NCI-H2029 treated with DMSO at 0.1 percent for 48 hours (cell line): ENCODE measurements around the gene SEMA3B.
"Not testable (repeated sequence)": the region's sequence is repeated elsewhere in the genome, so short reads cannot be mapped to it uniquely, and the experiment has no call there.

Experiments used
- DNase-seq: peaks from one replicate; lab custom pipeline; 2025; lab: John Stamatoyannopoulos, UW

The SEMA3B gene

DNA sequence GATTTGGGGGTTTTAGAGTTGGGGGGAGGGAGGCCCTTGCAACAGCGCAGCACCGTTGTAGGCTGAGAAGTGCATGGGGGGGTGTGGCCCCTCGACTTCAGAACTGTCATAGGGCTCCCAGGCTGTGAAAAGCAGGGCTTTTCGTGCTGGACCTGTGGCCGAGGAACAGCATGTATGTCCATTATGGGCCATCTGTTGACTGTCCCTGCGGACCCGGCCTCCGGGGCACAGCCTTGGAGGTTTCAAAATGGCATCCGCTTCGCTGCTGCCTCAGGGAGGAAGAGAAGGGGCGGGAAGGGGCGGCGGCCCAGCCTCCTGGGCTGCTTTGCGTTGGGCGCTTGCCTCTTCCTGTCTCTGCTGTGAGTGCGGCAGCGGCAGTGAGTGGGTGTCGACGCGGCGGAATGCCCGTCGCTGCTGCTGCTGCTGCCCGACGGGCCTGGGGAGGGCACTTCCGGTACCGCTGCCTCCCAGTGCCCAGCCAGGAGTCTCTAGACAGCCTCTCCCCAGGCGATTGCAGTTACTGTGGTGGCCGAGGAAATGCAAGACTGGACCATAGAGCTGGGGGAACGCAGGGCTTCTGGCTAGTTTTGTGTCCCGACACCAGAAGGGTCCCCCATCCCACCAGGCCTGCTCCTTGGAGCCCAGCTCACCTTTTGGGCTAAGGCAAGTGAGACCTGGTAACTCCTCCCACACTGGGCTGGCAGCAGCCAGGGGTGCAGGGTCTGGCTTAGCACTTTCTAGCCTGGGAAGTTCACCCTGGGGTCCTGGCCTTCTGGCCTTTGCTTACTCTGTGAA is 31.0 kb upstream of the SEMA3B start:
- DNase-seq, result no peak

DNA sequence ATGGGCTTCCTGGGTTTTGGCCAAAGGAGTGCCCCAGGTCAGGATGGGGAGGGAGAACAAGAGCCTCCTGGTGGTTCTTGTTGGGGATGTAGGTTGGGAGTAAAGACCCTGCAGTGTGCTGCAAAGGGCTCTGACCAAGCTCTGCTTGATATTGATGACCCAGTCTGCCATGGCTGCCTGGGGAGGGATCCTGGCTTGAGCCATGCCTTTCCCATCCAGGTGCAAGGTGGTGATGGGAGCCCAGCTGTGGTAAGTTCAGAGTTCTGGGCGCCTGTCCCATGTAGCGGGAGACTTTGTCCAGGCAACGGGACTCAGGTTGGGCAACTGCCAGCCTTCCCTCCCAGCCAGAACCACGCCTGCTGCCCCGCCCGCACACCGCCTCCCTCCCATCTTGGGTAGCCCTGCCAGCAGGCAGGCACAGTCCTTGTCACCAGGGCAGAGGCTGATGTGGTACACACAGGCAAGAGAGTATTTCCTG is 30.4 kb upstream of the SEMA3B start:
- no peak for DNase-seq

DNA sequence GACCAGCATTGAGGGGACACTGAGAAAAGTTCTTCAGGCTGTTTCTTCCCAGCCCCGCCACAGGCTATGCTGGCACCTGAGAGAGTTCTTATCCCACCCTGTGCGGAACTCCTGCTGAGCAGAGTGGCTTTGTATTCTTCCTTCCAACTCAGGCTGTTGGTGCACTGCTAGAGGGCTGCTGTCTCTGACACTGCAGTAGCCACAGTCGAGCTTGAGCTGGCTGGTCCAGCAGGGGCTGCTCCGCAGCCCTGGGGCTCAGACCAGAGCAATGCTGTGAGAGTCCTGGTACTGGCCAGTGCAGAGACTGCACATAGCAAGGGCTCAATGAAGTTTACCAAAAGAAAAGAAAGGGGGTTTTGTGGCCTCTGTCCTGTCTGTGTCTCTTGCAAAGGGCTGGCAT is 29.3 kb upstream of the SEMA3B start:
- no peak for DNase-seq

DNA sequence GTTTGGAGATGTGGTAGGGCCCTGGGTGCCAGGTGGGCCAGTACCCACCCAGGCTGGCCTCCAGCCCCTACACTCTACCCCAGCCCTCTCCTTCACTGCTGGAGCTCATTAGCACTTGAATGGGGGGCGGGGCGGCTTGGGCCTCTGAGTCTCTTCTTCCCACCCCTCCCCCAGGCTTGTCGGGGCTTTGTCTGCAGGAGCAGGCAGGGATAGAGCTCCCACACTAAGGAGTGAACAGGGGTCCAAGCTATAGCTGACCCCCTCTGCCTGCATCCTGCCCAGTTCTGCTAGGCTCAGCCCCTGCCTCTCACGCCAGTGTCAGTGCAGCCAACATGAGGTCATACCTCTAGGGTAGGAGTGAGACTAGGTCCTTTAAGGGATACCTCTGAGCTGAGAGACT is 27.8 kb upstream of the SEMA3B start:
- DNase-seq, result no peak

DNA sequence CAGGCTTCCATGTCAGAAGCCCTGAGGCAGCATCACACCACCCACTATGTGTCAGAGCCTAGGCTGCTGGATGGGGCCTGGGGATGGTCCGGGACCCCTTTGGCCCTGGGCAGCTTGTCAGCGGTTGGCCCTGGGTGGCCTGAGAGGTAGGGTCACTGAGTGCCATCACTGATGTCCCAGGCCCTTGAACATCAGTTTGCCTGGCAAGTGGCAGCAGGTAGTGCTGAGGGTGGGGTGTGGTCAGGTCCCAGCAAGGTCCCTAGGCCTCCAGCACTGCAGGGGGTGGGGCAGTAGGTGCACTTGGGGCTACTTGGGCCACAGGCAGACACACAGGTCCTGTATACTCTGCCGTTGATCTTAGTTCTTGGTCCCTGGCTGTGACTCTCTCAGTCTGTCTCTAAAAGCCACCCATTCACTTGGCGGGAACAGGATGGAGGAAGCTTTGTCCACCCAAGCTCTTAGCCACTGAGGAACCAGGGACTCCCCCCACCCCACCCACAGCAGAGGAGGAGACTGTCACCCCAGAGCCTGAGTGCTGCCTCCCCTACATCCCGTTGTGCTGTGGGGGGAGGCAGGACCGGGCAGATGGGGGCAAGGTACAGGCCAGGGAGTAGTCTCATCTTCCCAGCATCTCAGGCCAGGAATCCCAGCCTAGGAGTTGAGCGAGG is 27.1 kb upstream of the SEMA3B start:
- DNase-seq, result no peak

DNA sequence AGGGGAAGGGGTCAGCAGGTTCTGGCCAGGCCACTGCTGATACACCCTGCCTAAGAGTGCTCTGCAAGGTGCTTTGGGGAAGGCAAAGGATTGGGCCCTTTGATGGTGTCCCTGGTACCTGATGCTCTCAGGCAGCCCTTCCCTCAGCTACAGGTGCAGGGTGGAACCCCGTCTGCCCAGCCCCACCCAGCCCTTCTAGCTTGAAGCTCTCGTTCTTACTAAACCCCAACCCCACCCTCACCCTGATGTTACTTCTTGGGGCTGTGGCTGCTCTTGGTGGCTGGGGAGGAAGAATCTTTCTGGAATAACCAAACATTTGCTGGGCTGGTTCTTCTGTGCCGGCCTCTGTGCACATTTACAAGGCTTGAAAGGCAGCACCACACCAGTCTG is 26.6 kb upstream of the SEMA3B start:
- DNase-seq, result no peak

DNA sequence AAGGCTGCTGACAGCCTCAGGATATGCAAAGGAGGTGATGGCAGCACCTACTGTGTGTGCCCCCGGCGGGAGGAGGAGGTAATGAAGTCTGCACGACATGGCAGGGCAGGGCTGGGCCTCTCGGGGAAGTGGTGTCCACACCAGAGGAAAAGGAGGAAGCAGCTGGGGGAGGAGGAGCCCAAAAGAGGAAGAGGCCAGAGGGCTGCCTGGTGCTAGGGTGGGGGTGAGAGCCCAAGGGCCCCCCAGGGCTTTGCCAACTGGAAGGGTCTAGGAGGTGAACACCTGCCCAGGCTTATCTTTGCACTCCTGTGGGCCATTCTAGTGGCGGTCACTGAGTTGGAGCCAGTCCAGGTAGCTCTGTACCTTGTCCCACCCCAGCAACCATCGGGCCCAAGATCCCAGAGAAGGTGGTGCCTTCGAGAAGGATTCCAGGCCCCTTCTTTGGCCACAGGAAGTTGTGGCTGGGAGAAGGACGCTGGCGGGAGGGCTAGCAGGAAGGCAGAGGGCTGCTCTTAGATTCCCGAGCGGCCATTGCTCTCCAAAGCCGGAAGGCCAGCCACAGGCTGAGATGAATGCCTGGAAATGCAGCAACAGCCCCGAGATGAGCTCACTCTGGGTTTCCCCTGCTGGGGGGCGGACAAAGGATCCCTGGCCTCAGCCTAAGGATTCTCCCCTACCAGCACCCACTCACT is 25.9 kb upstream of the SEMA3B start:
- DNase-seq, result no peak

DNA sequence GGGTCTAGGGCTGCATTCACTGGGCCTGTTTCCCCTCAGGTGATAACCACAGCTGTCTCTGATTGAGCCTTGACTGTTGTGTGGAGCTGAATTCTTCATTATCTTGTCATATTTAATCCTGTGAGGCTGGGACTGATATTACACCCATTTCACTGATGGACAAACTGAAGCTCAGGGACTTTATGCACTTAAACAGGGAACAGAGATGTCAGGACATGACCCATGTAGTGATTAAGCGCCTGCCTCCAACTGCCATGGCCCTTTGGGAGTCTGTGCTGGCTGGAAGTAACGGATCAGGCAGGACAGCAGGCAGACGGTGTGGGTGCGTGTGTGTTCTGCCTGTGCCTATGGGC is 25.4 kb upstream of the SEMA3B start:
- no peak for DNase-seq

DNA sequence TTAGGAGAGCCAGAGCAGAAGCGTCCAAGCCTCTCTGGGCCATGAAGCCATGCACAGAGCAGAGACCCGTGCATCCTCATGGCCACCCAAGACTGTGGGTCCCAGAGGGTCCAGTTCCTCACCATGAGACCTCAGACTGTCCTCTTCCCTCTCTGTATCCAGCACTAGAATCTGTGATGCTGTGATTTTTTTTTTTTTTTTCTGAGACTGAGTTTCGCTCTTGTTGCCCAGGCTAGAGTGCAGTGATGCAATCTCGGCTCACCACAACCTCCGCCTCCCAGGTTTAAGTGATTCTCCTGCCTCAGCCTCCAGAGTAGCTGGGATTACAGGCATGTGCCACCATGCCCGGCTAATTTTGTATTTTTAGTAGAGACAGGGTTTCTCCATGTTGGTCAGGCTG is 24.1 kb upstream of the SEMA3B start:
- not testable (repeated sequence) for DNase-seq

DNA sequence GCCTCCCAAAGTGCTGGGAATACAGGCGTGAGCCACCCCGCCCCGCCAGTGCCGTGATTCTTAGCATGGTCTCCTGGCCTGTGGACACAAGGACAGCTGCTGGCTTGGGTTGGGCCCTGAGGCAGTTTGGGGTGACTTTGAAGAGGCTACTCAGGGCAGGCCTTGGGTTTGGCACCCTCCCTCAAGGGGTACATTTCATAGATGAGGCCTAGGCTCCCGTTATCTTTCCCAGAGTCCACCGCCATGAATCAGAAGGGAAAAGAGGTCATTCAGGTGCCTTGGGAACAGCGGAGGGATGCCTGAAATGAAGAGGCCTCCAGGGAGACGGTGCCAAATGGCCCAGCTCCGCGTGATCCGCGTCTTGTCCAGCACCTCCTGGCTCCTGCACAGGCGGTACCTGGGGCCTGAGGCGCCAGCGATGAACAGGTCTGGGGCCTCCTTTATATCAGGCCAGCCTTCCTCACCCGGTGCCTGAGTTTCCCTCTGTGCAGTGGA is 23.6 kb upstream of the SEMA3B start:
- DNase-seq, result no peak

DNA sequence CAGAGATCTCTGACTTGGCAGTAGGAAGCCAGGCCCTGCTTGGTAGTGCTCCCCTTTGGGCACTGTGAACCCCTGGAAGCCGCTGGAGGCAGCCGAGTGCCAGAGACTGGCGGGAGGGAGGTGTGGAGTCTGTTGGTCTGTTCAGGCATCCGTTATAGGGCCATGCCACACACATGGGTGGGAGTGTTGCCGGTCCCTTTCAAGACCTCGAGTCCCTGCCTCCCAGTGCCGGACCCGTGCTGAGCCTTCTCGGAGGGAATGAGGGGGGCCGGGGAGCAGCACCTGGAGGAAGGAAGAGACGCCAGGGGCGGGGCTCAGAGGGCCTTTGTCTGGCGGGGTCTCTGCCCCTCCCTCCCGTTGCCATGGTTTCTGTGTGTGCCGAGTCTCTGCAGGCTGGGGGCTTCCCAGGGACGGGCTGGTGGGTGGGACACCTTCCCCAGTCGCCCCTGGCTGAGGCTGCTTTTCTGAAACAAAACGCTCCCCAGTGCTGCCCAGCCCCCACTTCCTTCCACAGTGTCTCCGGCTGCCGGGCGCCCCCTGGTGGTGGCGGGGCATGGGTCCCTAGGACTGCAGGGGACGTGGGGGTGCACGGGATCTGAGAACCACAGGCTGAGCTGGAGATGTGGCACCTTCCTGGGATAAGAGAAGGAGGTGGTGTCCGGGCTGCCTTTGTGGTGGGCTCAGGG is 23.0 kb upstream of the SEMA3B start:
- no peak for DNase-seq

DNA sequence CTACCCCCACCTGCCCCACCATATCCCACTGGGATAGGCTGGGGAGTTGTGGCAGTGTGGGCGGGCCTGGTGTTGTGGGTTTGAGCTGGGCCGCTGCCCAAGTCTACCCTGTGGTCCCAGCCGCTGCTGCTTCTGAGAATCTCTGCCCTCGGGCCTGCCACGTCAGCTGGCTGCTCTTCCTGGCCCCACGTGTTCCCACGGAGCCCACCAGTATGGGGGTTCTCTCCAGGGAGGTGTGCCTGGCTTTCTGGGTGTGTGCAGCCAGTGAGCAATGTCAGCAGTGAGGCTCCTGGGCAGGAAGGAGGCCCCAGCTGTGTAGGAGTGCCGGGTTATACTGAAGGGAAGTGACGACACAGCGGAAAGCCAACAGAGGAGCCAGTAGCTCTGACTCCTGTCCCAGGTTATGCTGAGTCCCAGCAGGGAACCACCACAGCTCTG is 22.4 kb upstream of the SEMA3B start:
- no peak for DNase-seq

DNA sequence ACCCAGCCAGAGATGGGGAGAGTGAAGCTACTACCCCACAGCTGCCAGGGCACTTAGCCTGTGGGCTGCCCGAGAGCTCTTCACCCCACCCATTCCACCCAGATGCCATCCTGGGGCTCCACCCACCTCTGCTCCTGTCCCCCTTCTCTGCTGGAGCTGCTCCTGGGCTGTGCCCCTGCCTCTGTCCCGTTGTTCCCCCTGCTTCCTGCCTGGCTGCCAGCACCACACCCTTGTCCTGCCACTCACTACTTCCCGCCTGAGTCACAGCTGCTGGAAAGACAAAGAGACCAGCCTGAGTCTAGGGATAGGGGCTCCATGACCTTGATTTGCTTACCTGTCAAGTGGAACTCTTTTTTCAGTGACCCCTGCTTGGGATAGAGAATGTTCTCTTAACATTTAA is 20.6 kb upstream of the SEMA3B start:
- no peak for DNase-seq

DNA sequence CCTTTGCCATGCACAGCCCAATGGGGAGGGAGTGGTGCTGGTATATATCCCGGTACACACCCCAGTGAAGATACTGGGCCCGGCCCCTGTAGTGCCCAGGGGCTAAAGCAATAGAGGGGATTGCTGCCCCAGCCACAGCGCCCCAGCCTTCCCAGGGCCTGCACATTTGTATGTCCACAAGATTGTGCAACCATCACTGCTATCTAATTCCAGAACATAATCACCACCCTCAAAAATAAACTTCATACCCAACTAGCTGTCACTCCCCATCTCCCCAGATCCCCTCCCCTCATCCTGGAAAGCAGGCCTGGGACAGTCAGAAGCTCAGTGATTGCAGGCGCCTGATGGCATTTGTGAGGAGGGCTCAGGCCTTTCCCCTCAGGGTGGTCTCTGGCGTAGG is 19.5 kb upstream of the SEMA3B start:
- DNase-seq, result no peak

DNA sequence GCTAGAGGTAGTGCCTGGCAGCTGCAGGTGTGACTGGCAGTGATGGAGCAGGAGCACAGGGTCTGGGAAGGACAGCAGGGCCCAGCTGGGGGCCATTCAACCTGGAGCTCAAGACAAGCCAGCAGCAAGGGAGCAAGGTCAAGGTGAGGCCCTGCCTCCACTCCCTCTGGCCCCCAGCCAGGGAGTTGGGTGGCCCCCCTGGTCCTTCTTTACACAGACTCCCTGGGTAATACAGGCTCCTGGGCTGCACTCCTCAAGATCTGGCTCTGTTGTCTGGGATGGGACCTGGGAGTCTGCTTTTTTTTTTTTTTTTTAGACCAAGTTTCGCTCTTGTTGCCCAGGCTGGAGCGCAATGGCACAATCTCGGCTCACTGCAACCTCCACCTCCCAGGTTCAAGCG is 18.4 kb upstream of the SEMA3B start:
- DNase-seq, result no peak

DNA sequence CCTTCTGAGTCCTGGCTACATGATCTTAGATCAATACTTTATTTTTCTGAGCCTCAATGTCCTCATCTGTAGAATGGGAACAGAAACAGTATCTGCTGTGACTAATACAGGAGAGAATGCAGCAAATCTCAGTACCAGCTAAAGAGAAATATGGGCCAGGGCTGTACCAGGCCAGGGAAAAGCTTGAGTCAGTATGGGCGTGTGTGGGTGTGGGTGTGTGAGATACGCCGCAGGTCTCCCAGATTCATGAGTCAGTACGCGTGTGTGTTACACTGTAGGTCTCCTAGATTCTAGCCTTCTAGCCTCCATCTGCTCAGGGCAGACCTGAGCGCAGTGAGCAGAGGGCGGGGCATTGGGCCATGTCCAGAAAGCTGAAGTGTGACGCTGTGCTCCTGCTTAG is 17.7 kb upstream of the SEMA3B start:
- no peak for DNase-seq

DNA sequence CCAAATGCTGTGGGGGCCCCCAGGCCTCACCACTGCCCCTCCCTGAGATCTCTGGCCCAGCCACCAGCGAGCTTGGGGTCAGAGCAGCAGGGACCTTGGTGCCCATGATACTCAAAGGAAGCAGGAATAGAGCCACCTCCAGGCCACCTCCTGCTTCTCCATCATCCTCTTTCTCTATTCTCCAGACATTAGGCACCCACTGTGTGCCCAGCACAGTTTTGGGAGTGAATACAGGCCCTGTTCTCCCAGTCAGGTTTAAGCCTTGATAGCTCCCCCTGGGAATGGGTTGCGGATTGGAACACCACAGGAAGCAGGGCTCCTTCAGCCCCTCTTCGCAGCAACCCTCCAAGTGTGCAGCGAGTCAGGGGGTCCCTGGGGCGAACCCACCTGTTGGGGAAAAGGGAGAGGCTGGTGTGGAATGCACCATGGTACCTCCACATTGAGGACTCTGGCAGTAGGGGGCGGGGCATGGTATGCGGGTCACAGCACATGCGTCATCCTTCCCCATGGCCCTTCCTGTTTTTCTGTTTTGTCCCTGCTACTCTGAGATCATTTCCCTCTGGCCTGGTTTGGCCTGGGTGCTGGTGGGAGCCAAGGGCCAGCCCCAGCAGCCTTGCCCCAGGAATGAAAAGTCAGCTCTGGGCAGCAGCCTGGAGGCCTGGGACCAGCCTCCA is 14.2 kb upstream of the SEMA3B start:
- DNase-seq, result no peak

DNA sequence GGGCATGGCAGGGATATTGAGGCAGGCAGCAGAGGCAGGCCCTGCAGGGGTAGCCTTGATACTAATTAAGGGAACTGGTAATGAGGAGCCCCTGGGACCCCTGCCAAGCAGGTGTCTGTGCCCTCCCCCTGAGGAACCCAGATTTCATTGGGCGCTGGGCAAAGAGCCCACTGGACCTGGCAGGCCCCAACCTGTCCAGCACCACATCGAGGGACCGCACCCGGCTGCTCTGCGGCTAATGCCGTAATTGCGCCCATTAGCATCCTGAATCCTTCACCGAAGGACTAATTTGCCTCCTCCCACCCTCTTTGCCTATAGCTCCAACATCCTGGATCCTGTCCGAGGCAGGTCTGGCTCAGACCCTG is 13.7 kb upstream of the SEMA3B start:
- no peak for DNase-seq

DNA sequence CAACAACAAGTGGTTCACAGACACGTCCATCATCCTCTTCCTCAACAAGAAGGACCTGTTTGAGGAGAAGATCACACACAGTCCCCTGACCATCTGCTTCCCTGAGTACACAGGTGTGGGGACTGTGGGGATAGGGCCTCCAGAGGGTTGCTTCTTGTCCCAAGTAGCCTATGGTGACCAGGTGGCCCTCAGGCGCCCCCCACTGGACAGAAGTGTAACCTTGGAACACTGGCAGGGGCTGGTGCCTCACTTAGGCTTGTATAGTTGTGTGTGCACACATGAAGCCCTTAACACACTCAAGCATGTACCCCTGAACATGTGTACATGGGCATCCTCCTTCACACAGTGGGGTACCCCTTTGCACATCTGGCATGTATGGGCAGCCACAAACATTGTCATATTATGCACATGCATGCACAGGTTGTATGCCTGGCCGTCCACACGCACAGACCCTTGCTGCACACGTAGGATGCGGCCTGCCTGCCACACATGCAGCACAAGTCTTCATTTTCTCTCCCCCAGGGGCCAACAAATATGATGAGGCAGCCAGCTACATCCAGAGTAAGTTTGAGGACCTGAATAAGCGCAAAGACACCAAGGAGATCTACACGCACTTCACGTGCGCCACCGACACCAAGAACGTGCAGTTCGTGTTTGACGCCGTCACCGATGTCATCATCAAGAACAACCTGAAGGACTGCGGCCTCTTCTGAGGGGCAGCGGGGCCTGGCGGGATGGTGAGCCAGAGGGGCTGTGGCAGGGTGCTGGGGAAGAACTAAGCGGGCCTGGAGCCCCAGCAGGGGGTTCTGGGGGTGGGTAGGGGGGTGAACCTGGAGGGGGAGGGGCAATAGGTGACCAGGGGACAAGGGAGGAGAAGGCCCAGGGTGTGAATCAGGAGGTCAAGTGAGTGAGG is 11.7 kb upstream of the SEMA3B start:
- no peak for DNase-seq

DNA sequence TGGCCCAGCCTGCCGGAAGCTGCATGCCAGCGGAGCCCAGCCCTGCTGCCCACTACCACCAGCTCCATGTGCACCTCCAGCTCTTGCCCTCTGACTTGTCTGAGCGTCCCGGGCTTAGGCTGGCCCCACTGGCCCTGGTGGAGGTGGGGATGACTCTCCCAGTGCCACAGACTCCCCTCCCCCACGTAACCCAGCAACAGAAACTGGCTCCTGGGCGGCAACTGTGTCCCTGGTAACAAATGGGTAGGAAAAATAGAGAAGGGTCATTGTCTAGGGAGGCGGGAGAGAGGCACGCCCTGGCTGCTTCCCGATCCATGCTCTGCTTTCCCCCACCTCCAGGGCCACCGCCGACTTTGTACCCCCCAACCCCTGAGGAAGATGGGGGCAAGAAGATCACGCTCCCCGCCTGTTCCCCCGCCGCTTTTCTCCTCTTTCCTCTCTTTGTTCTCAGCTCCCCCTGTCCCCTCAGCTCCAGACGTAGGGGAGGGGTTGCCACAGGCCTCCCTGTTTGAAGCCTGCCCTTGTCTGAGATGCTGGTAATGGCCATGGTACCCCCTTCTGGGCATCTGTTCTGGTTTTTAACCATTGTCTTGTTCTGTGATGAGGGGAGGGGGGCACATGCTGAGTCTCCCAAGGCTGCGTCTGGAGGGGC is 10.8 kb upstream of the SEMA3B start:
- DNase-seq, result no peak
